Activated CD8-positive, alpha-beta T cell treated with anti-CD3 and anti-CD28 coated beads for 36 hours (primary cell): ENCODE measurements around the gene GNB1. TPM values are rescaled to one million over a fixed set of nuclear protein-coding genes. Genes with fewer than 3 reads are reported as not detected.

Source experiments
- ATAC-seq: fragments of 200-7000 bp; cut with Tn5 transposase; one replicate; pipeline ENCODE4 v1.10.0; 2021; ENCODE audit warnings: mild to moderate bottlenecking, moderate library complexity
- CTCF ChIA-PET: fragments of 350-600 bp; sonication (Branson Sonifier 250); formaldehyde crosslinking; loops from one replicate; lab custom pipeline; 2021; ENCODE audit warnings: antibody characterized with exemption; lab: Charles Lee
- POLR2A ChIA-PET: fragments of 350-600 bp; sonication (Branson Sonifier 250); formaldehyde crosslinking; loops from one replicate; lab custom pipeline; 2021; ENCODE audit warnings: antibody characterized with exemption; lab: Charles Lee
- DNase-seq: peaks from one replicate; pipeline ENCODE4 v3.0.0-alpha.2; 2020
- H3K27ac Mint-ChIP-seq: one replicate; pipeline ENCODE4 v1.8.0; 2021; ENCODE audit warnings: mild to moderate bottlenecking, mixed read lengths
- H3K27me3 Mint-ChIP-seq: one replicate; pipeline ENCODE4 v1.8.0; 2021; ENCODE audit warnings: mixed read lengths
- H3K36me3 Mint-ChIP-seq: one replicate; pipeline ENCODE4 v1.8.0; 2021; ENCODE audit warnings: low read depth, mixed read lengths
- H3K4me1 Mint-ChIP-seq: one replicate; pipeline ENCODE4 v1.8.0; 2021; ENCODE audit warnings: low read depth, mixed read lengths
- H3K4me3 Mint-ChIP-seq: one replicate; pipeline ENCODE4 v1.8.0; 2021; ENCODE audit warnings: mild to moderate bottlenecking, moderate library complexity, mixed read lengths
- H3K9me3 Mint-ChIP-seq: one replicate; pipeline ENCODE4 v1.8.0; 2021; ENCODE audit warnings: mixed read lengths
- intact Hi-C: fragments of 100-400 bp; cut with micrococcal nuclease; formaldehyde crosslinking; loops from one replicate; pipeline ENCODE4 v1.10.0; 2022
- total RNA-seq, 2 experiments: library from RNA; stranded (reverse); gene quantifications; one replicate each; pipeline ENCODE4 v1.2.3, GENCODE V29; 2021
- TF ChIP-seq, protein P1 (sequence below): fragments of 200-600 bp; IDR thresholded peaks from one replicate; pipeline ENCODE4 v1.8.0; 2022; ENCODE audit warnings: antibody characterized with exemption, mild to moderate bottlenecking

The GNB1 gene
- total RNA-seq, 2 experiments from 2014 or later: 318 to 330 TPM

GRCh38 chr1:1877865-1878436 is 12.9 kb downstream of the GNB1 start:
- ChIA-PET CTCF (interaction anchor here (1.2 to 2.3 kb wide), 2 partner anchors 10 to 28 kb away, joined by 3 to 10 read pairs; no protein-coding TSS in a partner anchor), POLR2A (interaction anchor here (1.1 to 1.9 kb wide), 3 partner anchors 8 to 14 kb away, joined by 3 to 4 read pairs (median 3); no protein-coding TSS in a partner anchor)
- intact Hi-C loops: no loop called here
- no peaks in the 10 kb centered on the region for H3K9me3 Mint-ChIP-seq
- no peak overlapping the region for H3K4me3 Mint-ChIP-seq
- peaks cover 74% of the 10 kb centered on the region for H3K4me1 Mint-ChIP-seq
- no peaks in the 10 kb centered on the region for H3K27me3 Mint-ChIP-seq
- TF ChIP-seq, protein P1, sequence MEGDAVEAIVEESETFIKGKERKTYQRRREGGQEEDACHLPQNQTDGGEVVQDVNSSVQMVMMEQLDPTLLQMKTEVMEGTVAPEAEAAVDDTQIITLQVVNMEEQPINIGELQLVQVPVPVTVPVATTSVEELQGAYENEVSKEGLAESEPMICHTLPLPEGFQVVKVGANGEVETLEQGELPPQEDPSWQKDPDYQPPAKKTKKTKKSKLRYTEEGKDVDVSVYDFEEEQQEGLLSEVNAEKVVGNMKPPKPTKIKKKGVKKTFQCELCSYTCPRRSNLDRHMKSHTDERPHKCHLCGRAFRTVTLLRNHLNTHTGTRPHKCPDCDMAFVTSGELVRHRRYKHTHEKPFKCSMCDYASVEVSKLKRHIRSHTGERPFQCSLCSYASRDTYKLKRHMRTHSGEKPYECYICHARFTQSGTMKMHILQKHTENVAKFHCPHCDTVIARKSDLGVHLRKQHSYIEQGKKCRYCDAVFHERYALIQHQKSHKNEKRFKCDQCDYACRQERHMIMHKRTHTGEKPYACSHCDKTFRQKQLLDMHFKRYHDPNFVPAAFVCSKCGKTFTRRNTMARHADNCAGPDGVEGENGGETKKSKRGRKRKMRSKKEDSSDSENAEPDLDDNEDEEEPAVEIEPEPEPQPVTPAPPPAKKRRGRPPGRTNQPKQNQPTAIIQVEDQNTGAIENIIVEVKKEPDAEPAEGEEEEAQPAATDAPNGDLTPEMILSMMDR: no peak
- peak overlapping the region; percentile 8 for H3K27ac Mint-ChIP-seq
- peaks cover 55% of the 10 kb centered on the region for H3K36me3 Mint-ChIP-seq
- ATAC-seq (no peak), DNase-seq (no peak)

- Mint-ChIP-seq H3K36me3 (peaks cover 69% of the 10 kb centered on the region), H3K27ac (peak overlapping the region; percentile 90), H3K27me3 (no peaks in the 10 kb centered on the region), H3K4me1 (peaks cover 78% of the 10 kb centered on the region), H3K9me3 (no peaks in the 10 kb centered on the region), H3K4me3 (no peak overlapping the region)
- intact Hi-C loops: no loop called here
- ATAC-seq: no peak
- TF ChIP-seq, protein P1: no peak
- ChIA-PET CTCF (interaction anchor here (0.7 to 3.2 kb wide), 4 partner anchors 22 to 33 kb away, joined by 3 to 14 read pairs (median 3); no protein-coding TSS in a partner anchor), POLR2A (interaction anchor here (1.0 to 2.5 kb wide), 4 partner anchors 9 to 96 kb away, joined by 3 to 13 read pairs (median 6); no protein-coding TSS in a partner anchor)
- no peak for DNase-seq
Observed at GRCh38 chr1:1876335-1876930, 14.5 kb downstream of the GNB1 start.

- H3K27ac Mint-ChIP-seq: peak overlapping the region; percentile 90
- peak; percentile 75 for DNase-seq
- CTCF ChIA-PET: interaction anchor here (0.7 to 3.2 kb wide), 3 partner anchors 23 to 33 kb away, joined by 3 to 14 read pairs (median 3); no protein-coding TSS in a partner anchor
- TF ChIP-seq, protein P1: no peak
- peak; percentile 91 for ATAC-seq
- no peaks in the 10 kb centered on the region for H3K9me3 Mint-ChIP-seq
- H3K36me3 Mint-ChIP-seq: peaks cover 71% of the 10 kb centered on the region
- intact Hi-C loops: no loop called here
- peaks cover 77% of the 10 kb centered on the region for H3K4me1 Mint-ChIP-seq
- no peak overlapping the region for H3K4me3 Mint-ChIP-seq
- H3K27me3 Mint-ChIP-seq: no peaks in the 10 kb centered on the region
- POLR2A ChIA-PET: interaction anchor here (1.0 to 2.5 kb wide), 5 partner anchors 10 to 96 kb away, joined by 3 to 13 read pairs (median 4); no protein-coding TSS in a partner anchor
Observed at GRCh38 chr1:1875932-1876331, 15.0 kb downstream of the GNB1 start.

GRCh38 chr1:1874901-1875300 is 16.0 kb downstream of the GNB1 start:
- H3K27ac Mint-ChIP-seq: no peak overlapping the region
- no peaks in the 10 kb centered on the region for H3K9me3 Mint-ChIP-seq
- CTCF ChIA-PET: interaction anchor here (3.2 kb wide), 1 partner anchor 31 kb away, joined by 14 read pairs; no protein-coding TSS in a partner anchor
- TF ChIP-seq, protein P1: no peak
- intact Hi-C loops: no loop called here
- no peak for ATAC-seq
- DNase-seq: no peak
- peaks cover 78% of the 10 kb centered on the region for H3K4me1 Mint-ChIP-seq
- H3K27me3 Mint-ChIP-seq: no peaks in the 10 kb centered on the region
- peaks cover 75% of the 10 kb centered on the region for H3K36me3 Mint-ChIP-seq
- H3K4me3 Mint-ChIP-seq: no peak overlapping the region
- POLR2A ChIA-PET: interaction anchor here (1.3 to 2.5 kb wide), 2 partner anchors 11 to 13 kb away, joined by 5 to 13 read pairs; no protein-coding TSS in a partner anchor
